SK-N-SH (cell line): Measurements from ENCODE around the gene MRPS12.

Source experiments
- EZH2phosphoT487 ChIP-seq: fragments of 200-600 bp; sonication (generic); IDR thresholded peaks from 2 replicates; pipeline ENCODE4 v1.6.1; 2017; ENCODE audit warnings: low read depth, mixed run types, mild to moderate bottlenecking, antibody characterized with exemption, moderate library complexity, borderline replicate concordance
- TF ChIP-seq, protein P1 (sequence below): fragments of 200-600 bp; sonication (generic); IDR thresholded peaks from 2 replicates; pipeline ENCODE4 v1.6.1; 2017; ENCODE audit warnings: antibody characterized with exemption, mild to moderate bottlenecking, moderate library complexity

DNA sequence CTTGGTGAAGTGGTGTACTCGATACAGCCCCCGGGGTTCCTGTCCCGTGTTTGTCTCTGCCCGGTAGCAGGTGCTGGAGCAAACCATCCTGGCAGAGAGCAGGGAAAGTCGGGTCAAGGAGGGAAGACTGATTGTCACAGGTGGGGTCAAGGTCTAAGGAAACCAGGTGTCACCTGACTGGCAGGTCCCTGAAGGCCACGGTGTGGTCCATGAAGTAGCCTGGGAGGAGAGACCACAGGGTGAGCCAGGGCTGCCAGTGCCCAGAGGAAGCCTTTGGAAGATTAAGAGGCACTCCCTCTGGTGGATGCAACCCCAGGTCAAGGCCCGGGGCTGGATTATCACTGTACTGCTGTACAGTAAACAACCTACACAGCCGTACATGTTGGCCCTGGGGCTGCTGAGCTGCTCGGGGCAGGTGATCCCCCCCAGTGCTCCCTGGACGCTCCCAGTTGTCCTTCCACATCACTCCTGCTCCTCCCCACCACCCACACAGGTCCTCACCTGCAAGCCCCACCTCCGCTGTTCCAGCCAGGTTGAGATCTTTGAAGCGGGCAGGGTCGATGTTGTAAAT, 12.7 kb upstream of the MRPS12 start:
- TF ChIP-seq, protein P1, sequence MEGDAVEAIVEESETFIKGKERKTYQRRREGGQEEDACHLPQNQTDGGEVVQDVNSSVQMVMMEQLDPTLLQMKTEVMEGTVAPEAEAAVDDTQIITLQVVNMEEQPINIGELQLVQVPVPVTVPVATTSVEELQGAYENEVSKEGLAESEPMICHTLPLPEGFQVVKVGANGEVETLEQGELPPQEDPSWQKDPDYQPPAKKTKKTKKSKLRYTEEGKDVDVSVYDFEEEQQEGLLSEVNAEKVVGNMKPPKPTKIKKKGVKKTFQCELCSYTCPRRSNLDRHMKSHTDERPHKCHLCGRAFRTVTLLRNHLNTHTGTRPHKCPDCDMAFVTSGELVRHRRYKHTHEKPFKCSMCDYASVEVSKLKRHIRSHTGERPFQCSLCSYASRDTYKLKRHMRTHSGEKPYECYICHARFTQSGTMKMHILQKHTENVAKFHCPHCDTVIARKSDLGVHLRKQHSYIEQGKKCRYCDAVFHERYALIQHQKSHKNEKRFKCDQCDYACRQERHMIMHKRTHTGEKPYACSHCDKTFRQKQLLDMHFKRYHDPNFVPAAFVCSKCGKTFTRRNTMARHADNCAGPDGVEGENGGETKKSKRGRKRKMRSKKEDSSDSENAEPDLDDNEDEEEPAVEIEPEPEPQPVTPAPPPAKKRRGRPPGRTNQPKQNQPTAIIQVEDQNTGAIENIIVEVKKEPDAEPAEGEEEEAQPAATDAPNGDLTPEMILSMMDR = peak; percentile 24; the same call in 1 of the 2 replicates
- no peak for TF ChIP-seq EZH2phosphoT487
